Neural progenitor cell (in vitro differentiated cells): Measurements from ENCODE around the gene ARHGAP26. TPM values are rescaled to one million over a fixed set of nuclear protein-coding genes. Genes with fewer than 3 reads are reported as not detected.

Source experiments
- DNase-seq: peaks from one replicate; pipeline ENCODE4 v3.0.0-alpha.2; 2016; ENCODE audit warnings: low spot score
- H2AFZ ChIP-seq: fragments of 200-600 bp; sonication (generic); replicated peaks from 2 replicates; pipeline ENCODE4 v1.6.1; 2016; ENCODE audit warnings: antibody characterized with exemption
- H3F3A ChIP-seq: fragments of 200-600 bp; sonication (generic); 2 replicates; pipeline ENCODE4 v1.6.1; 2016; ENCODE audit warnings: antibody characterized with exemption, low read depth
- H3K27ac ChIP-seq: fragments of 200-600 bp; sonication (generic); 2 replicates; pipeline ENCODE4 v1.5.1; 2016; ENCODE audit warnings: mild to moderate bottlenecking
- H3K27me3 ChIP-seq: fragments of 200-600 bp; sonication (generic); 2 replicates; pipeline ENCODE4 v1.6.1; 2016; ENCODE audit warnings: mild to moderate bottlenecking, moderate library complexity
- H3K36me3 ChIP-seq: fragments of 200-600 bp; sonication (generic); 2 replicates; pipeline ENCODE4 v1.5.1; 2016
- H3K4me1 ChIP-seq: fragments of 200-600 bp; sonication (generic); 2 replicates; pipeline ENCODE4 v1.6.1; 2016; ENCODE audit warnings: mixed run types
- H3K4me2 ChIP-seq: fragments of 200-600 bp; sonication (generic); 2 replicates; pipeline ENCODE4 v1.6.1; 2016
- H3K4me3 ChIP-seq: fragments of 200-600 bp; sonication (generic); 2 replicates; pipeline ENCODE4 v1.5.1; 2016
- H3K79me2 ChIP-seq: fragments of 200-600 bp; sonication (generic); 2 replicates; pipeline ENCODE4 v1.6.1; 2016; ENCODE audit warnings: low read depth
- H3K9ac ChIP-seq: fragments of 200-600 bp; sonication (generic); 2 replicates; pipeline ENCODE4 v1.6.1; 2016
- H3K9me3 ChIP-seq: fragments of 200-600 bp; sonication (generic); 2 replicates; pipeline ENCODE4 v1.5.1; 2016; ENCODE audit warnings: low read depth
- H4K20me1 ChIP-seq: fragments of 200-600 bp; sonication (generic); 2 replicates; pipeline ENCODE4 v1.6.1; 2016; ENCODE audit warnings: low read depth
- H3K27ac Mint-ChIP-seq: 3 replicates; pipeline ENCODE4 v1.8.0; 2021; ENCODE audit warnings: mixed read lengths
- H3K27me3 Mint-ChIP-seq: 2 replicates; pipeline ENCODE4 v1.8.0; 2022; ENCODE audit warnings: low read depth, mild to moderate bottlenecking, inconsistent platforms, moderate library complexity, mixed read lengths; ENCODE audit not compliant: insufficient read depth
- H3K36me3 Mint-ChIP-seq: 3 replicates; pipeline ENCODE4 v1.8.0; 2021; ENCODE audit warnings: mixed read lengths
- H3K4me1 Mint-ChIP-seq: 3 replicates; pipeline ENCODE4 v1.8.0; 2021; ENCODE audit warnings: mixed read lengths
- H3K4me3 Mint-ChIP-seq: 3 replicates; pipeline ENCODE4 v1.8.0; 2021; ENCODE audit warnings: mild to moderate bottlenecking, moderate library complexity, mixed read lengths
- H3K9me3 Mint-ChIP-seq: 3 replicates; pipeline ENCODE4 v1.8.0; 2020; ENCODE audit warnings: mixed read lengths
- CTCF ChIP-seq: fragments of 200-600 bp; sonication (generic); IDR thresholded peaks from 2 replicates; pipeline ENCODE4 v1.5.1; 2017; ENCODE audit warnings: antibody characterized with exemption, mild to moderate bottlenecking
- EZH2 ChIP-seq: fragments of 200-600 bp; sonication (generic); IDR thresholded peaks from 2 replicates; pipeline ENCODE4 v1.6.1; 2017; ENCODE audit warnings: antibody characterized with exemption, mild to moderate bottlenecking, moderate library complexity
- EZH2phosphoT487 ChIP-seq: fragments of 200-600 bp; sonication (generic); IDR thresholded peaks from 2 replicates; pipeline ENCODE4 v1.6.1; 2017; ENCODE audit warnings: antibody characterized with exemption
- total RNA-seq: library from RNA; depleted of rRNA; stranded (reverse); fragments of >200 nt; gene quantifications from 2 replicates; pipeline ENCODE4 v1.2.3, GENCODE V29; 2015; ENCODE audit warnings: low replicate concordance

ARHGAP26 gene
- total RNA-seq, 1 donor from 2014 or later = 7.0 TPM

GRCh38 chr5:143213851-143214363, 443.7 kb downstream of the ARHGAP26 start:
- Histone ChIP-seq H4K20me1 (no peaks in the 10 kb centered on the region), H3K4me1 (peaks cover 34% of the 10 kb centered on the region), H3K9ac (no peak overlapping the region), H2AFZ (no peak overlapping the region), H3K27me3 (no peaks in the 10 kb centered on the region), H3K4me3 (no peak overlapping the region), H3K27ac (no peak overlapping the region), H3K79me2 (no peaks in the 10 kb centered on the region), H3K4me2 (no peak overlapping the region), H3K36me3 (no peaks in the 10 kb centered on the region), H3F3A (no peaks in the 10 kb centered on the region), H3K9me3 (no peaks in the 10 kb centered on the region)
- Mint-ChIP-seq H3K36me3 (no peaks in the 10 kb centered on the region), H3K27me3 (peaks cover 9% of the 10 kb centered on the region), H3K9me3 (no peaks in the 10 kb centered on the region), H3K4me3 (peak overlapping the region; percentile 37), H3K4me1 (peaks cover 59% of the 10 kb centered on the region), H3K27ac (peak overlapping the region; percentile 83)
- DNase-seq = no peak
- TF ChIP-seq EZH2phosphoT487 (no peak), EZH2 (no peak), CTCF (no peak)

GRCh38 chr5:143214458-143214857, 444.3 kb downstream of the ARHGAP26 start:
- Histone ChIP-seq H2AFZ (peak overlapping the region; percentile 30), H3K27ac (no peak overlapping the region), H4K20me1 (no peaks in the 10 kb centered on the region), H3K4me1 (peaks cover 34% of the 10 kb centered on the region), H3K27me3 (no peaks in the 10 kb centered on the region), H3F3A (no peaks in the 10 kb centered on the region), H3K9ac (no peak overlapping the region), H3K9me3 (no peaks in the 10 kb centered on the region), H3K4me3 (no peak overlapping the region), H3K36me3 (no peaks in the 10 kb centered on the region), H3K79me2 (no peaks in the 10 kb centered on the region), H3K4me2 (peak overlapping the region; percentile 39)
- Mint-ChIP-seq H3K4me3 (no peak overlapping the region), H3K27me3 (peaks cover 9% of the 10 kb centered on the region), H3K9me3 (no peaks in the 10 kb centered on the region), H3K27ac (peak overlapping the region; percentile 68), H3K36me3 (no peaks in the 10 kb centered on the region), H3K4me1 (peaks cover 59% of the 10 kb centered on the region)
- DNase-seq = peak; percentile 15
- TF ChIP-seq EZH2phosphoT487 (no peak), CTCF (no peak), EZH2 (no peak)

GRCh38 chr5:143214890-143215289, 444.7 kb downstream of the ARHGAP26 start:
- peak overlapping the region; percentile 68 for H3K27ac Mint-ChIP-seq
- no peaks in the 10 kb centered on the region for H3K9me3 Mint-ChIP-seq
- H3K9me3 ChIP-seq = no peaks in the 10 kb centered on the region
- H3F3A ChIP-seq = no peaks in the 10 kb centered on the region
- no peak overlapping the region for H3K4me3 Mint-ChIP-seq
- H3K4me3 ChIP-seq = no peak overlapping the region
- peak overlapping the region; percentile 30 for H2AFZ ChIP-seq
- no peaks in the 10 kb centered on the region for H3K79me2 ChIP-seq
- DNase-seq = peak; percentile 52
- peak overlapping the region; percentile 39 for H3K4me2 ChIP-seq
- no peak overlapping the region for H3K27ac ChIP-seq
- no peaks in the 10 kb centered on the region for H4K20me1 ChIP-seq
- H3K36me3 Mint-ChIP-seq = no peaks in the 10 kb centered on the region
- no peak for TF ChIP-seq EZH2phosphoT487
- no peak for TF ChIP-seq EZH2
- no peak for TF ChIP-seq CTCF
- no peaks in the 10 kb centered on the region for H3K27me3 ChIP-seq
- peaks cover 59% of the 10 kb centered on the region for H3K4me1 Mint-ChIP-seq
- no peaks in the 10 kb centered on the region for H3K36me3 ChIP-seq
- H3K4me1 ChIP-seq = peaks cover 34% of the 10 kb centered on the region
- no peak overlapping the region for H3K9ac ChIP-seq
- peaks cover 9% of the 10 kb centered on the region for H3K27me3 Mint-ChIP-seq
